ENCODE data around the gene NHSL1.

NHSL1 gene

GRCh38 chr6:138424004-138424904 lies 75.0 kb downstream of the NHSL1 start:
- no peak for FAIRE-seq

- FAIRE-seq = no peak
Measured at GRCh38 chr6:138422861-138423260, 76.4 kb downstream of the NHSL1 start.

- no peak for FAIRE-seq
Measured at GRCh38 chr6:138421608-138422007, 77.7 kb downstream of the NHSL1 start.

GRCh38 chr6:138421089-138421488 lies 78.2 kb downstream of the NHSL1 start:
- no peak for FAIRE-seq

GRCh38 chr6:138420356-138420755 lies 78.9 kb downstream of the NHSL1 start:
- FAIRE-seq = no peak

GRCh38 chr6:138419766-138420165 lies 79.5 kb downstream of the NHSL1 start:
- no peak for FAIRE-seq

GRCh38 chr6:138418118-138418742 lies 81.1 kb downstream of the NHSL1 start:
- no peak for FAIRE-seq

GRCh38 chr6:138417493-138418117 lies 81.7 kb downstream of the NHSL1 start:
- no peak for FAIRE-seq

- FAIRE-seq = no peak
Measured at GRCh38 chr6:138416206-138416605, 83.1 kb downstream of the NHSL1 start.

- no peak for FAIRE-seq
Measured at GRCh38 chr6:138415125-138415524, 84.2 kb downstream of the NHSL1 start.

GRCh38 chr6:138410972-138411880 lies 88.1 kb downstream of the NHSL1 start:
- FAIRE-seq = no peak

GRCh38 chr6:138410048-138410735 lies 89.1 kb downstream of the NHSL1 start:
- no peak for FAIRE-seq

GRCh38 chr6:138406443-138406842 lies 92.9 kb downstream of the NHSL1 start:
- FAIRE-seq = no peak

- FAIRE-seq = no peak
Measured at GRCh38 chr6:138405816-138406413, 93.4 kb downstream of the NHSL1 start.

- no peak for FAIRE-seq
Measured at GRCh38 chr6:138404666-138405337, 94.5 kb downstream of the NHSL1 start.

GRCh38 chr6:138403801-138404665 lies 95.3 kb downstream of the NHSL1 start, which contains the start of gene HEBP2:
HEBP2 (plus strand) TSS chr6:138404223; CDS start chr6:138404496, 273 bp downstream.
- no peak for FAIRE-seq

GRCh38 chr6:138403324-138403800 lies 95.9 kb downstream of the NHSL1 start:
- no peak for FAIRE-seq

- no peak for FAIRE-seq
Measured at GRCh38 chr6:138402838-138403187, 96.5 kb downstream of the NHSL1 start.

- no peak for FAIRE-seq
Measured at GRCh38 chr6:138401960-138402837, 97.1 kb downstream of the NHSL1 start.

Measured in A204.1 (cell line).